ENCODE results near the gene PRRT2. TPM values are rescaled to one million over a fixed set of nuclear protein-coding genes. Genes with fewer than 3 reads are reported as not detected.

PRRT2 gene
- total RNA-seq, 1 experiment from 2014 or later: 20.5 TPM

Other genes with a start within 250 kb of the PRRT2 start
- gene SPN, start 148.9 kb upstream of the PRRT2 start, total RNA-seq (2021): 2.3 to 2.4 TPM (median 2.3 TPM) in 3 replicates
- 138 to 187 TPM (median 182 TPM) in 3 replicates for gene QPRT, start 133.0 kb upstream of the PRRT2 start, total RNA-seq (2021)
- gene C16orf54, start 66.2 kb upstream of the PRRT2 start, total RNA-seq (2021): 0.09 to 0.14 TPM (median 0.11 TPM) in 3 replicates
- gene ZG16, start 33.9 kb upstream of the PRRT2 start, total RNA-seq (2021): not detected in 3 replicates
- gene KIF22, start 21.4 kb upstream of the PRRT2 start, total RNA-seq (2021): 165 to 182 TPM (median 175 TPM) in 3 replicates
- 392 to 405 TPM (median 395 TPM) in 3 replicates for gene MAZ, start 5.7 kb upstream of the PRRT2 start, total RNA-seq (2021)
- 60.1 to 69.0 TPM (median 66.8 TPM) in 3 replicates for gene PAGR1, start 4.0 kb downstream of the PRRT2 start, total RNA-seq (2021)
- gene MVP, start 8.3 kb downstream of the PRRT2 start, total RNA-seq (2021): 8.9 to 10.8 TPM (median 10.0 TPM) in 3 replicates
- 70.7 to 71.7 TPM (median 70.9 TPM) in 3 replicates for gene CDIPT, start 51.0 kb downstream of the PRRT2 start, total RNA-seq (2021)
- 58.2 to 68.5 TPM (median 64.2 TPM) in 3 replicates for gene SEZ6L2, start 87.4 kb downstream of the PRRT2 start, total RNA-seq (2021)
- 17.6 to 26.9 TPM (median 20.2 TPM) in 3 replicates for gene ASPHD1, start 88.3 kb downstream of the PRRT2 start, total RNA-seq (2021)
- gene KCTD13, start 114.0 kb downstream of the PRRT2 start, total RNA-seq (2021): 18.5 to 20.9 TPM (median 19.4 TPM) in 3 replicates
- gene TMEM219, start 149.9 kb downstream of the PRRT2 start, total RNA-seq (2021): 69.6 to 87.6 TPM (median 78.0 TPM) in 3 replicates
- 38.3 to 42.4 TPM (median 39.2 TPM) in 3 replicates for gene TAOK2, start 161.7 kb downstream of the PRRT2 start, total RNA-seq (2021)
- 18.9 to 21.2 TPM (median 21.1 TPM) in 3 replicates for gene HIRIP3, start 183.4 kb downstream of the PRRT2 start, total RNA-seq (2021)
- gene INO80E, start 184.0 kb downstream of the PRRT2 start, total RNA-seq (2021): 87.6 to 101 TPM (median 92.4 TPM) in 3 replicates
- gene DOC2A, start 198.8 kb downstream of the PRRT2 start, total RNA-seq (2021): 10.8 to 16.6 TPM (median 16.4 TPM) in 3 replicates
- gene C16orf92, start 211.0 kb downstream of the PRRT2 start, total RNA-seq (2021): not detected in 3 replicates
- gene TLCD3B, start 219.1 kb downstream of the PRRT2 start, total RNA-seq (2021): 28.1 to 30.3 TPM (median 30.2 TPM) in 3 replicates